SK-N-SH treated with all-trans-retinoic acid at 6 μM for 48 hours (cell line): ENCODE measurements around the gene ERP44.

Experiments used
- ATAC-seq: fragments of 200-7000 bp; cut with Tn5 transposase; 3 replicates; pipeline ENCODE4 v1.9.1; 2020; ENCODE audit warnings: mild to moderate bottlenecking, moderate library complexity
- ARNTL ChIP-seq: fragments of 450-650 bp; formaldehyde crosslinking; IDR thresholded peaks from 2 replicates; pipeline ENCODE4 v1.5.0; 2020; ENCODE audit warnings: low read depth, mild to moderate bottlenecking, moderate library complexity, borderline replicate concordance
- BACH2 ChIP-seq: fragments of 250-450 bp; sonication (Bioruptor Pico); IDR thresholded peaks from 2 replicates; pipeline ENCODE4 v1.9.0; 2021; ENCODE audit warnings: mild to moderate bottlenecking, borderline replicate concordance
- ESRRG ChIP-seq: fragments of 250-450 bp; sonication (Bioruptor Pico); IDR thresholded peaks from 2 replicates; pipeline ENCODE4 v1.6.1; 2021; ENCODE audit warnings: mild to moderate bottlenecking
- GLIS3 ChIP-seq: fragments of 250-450 bp; sonication (Bioruptor Pico); IDR thresholded peaks from 2 replicates; pipeline ENCODE4 v1.5.0; 2020; ENCODE audit warnings: mild to moderate bottlenecking, moderate library complexity
- ISL1 ChIP-seq: fragments of 250-450 bp; sonication (Bioruptor Pico); IDR thresholded peaks from 2 replicates; pipeline ENCODE4 v2.1.2; 2022; ENCODE audit warnings: mild to moderate bottlenecking, moderate library complexity
- OSR1 ChIP-seq: fragments of 250-450 bp; sonication (Bioruptor Pico); IDR thresholded peaks from 2 replicates; pipeline ENCODE4 v1.8.0; 2022; ENCODE audit warnings: moderate library complexity, mild to moderate bottlenecking, inconsistent platforms
- PPARA ChIP-seq: fragments of 250-450 bp; sonication (Bioruptor Pico); IDR thresholded peaks from 2 replicates; pipeline ENCODE4 v1.5.0; 2020; ENCODE audit warnings: mild to moderate bottlenecking, borderline replicate concordance
- RARB ChIP-seq: fragments of 250-450 bp; sonication (Bioruptor Pico); IDR thresholded peaks from 2 replicates; pipeline ENCODE4 v1.8.0; 2021; ENCODE audit warnings: mild to moderate bottlenecking, moderate library complexity
- SNAI2 ChIP-seq: fragments of 250-450 bp; sonication (Bioruptor Pico); IDR thresholded peaks from 2 replicates; pipeline ENCODE4 v1.5.0; 2020; ENCODE audit warnings: mild to moderate bottlenecking, moderate library complexity
- TCF4 ChIP-seq: fragments of 250-450 bp; sonication (Bioruptor Pico); IDR thresholded peaks from 2 replicates; pipeline ENCODE4 v1.8.0; 2021; ENCODE audit warnings: mild to moderate bottlenecking, moderate library complexity, borderline replicate concordance
- TOX ChIP-seq: fragments of 250-450 bp; sonication (Bioruptor Pico); IDR thresholded peaks from 2 replicates; pipeline ENCODE4 v1.8.0; 2021; ENCODE audit warnings: mild to moderate bottlenecking, moderate library complexity, borderline replicate concordance
- ZC3H10 ChIP-seq: fragments of 250-450 bp; sonication (Bioruptor Pico); IDR thresholded peaks from 2 replicates; pipeline ENCODE4 v1.5.1; 2021; ENCODE audit warnings: mild to moderate bottlenecking, moderate library complexity
- ZFP3 ChIP-seq: fragments of 250-450 bp; sonication (Bioruptor Pico); IDR thresholded peaks from 2 replicates; pipeline ENCODE4 v1.5.0; 2020; ENCODE audit warnings: mild to moderate bottlenecking, moderate library complexity
- ZNF565 ChIP-seq: fragments of 450-650 bp; formaldehyde crosslinking; conservative IDR thresholded peaks from 2 replicates; pipeline ENCODE4 v1.5.0; 2020; ENCODE audit warnings: low read depth, mild to moderate bottlenecking, moderate library complexity
- ZNF70 ChIP-seq: fragments of 450-650 bp; formaldehyde crosslinking; IDR thresholded peaks from 2 replicates; pipeline ENCODE4 v1.5.0; 2020; ENCODE audit warnings: mild to moderate bottlenecking, moderate library complexity
- ZNF8 ChIP-seq: fragments of 450-650 bp; formaldehyde crosslinking; IDR thresholded peaks from 2 replicates; pipeline ENCODE4 v1.5.0; 2020; ENCODE audit warnings: mild to moderate bottlenecking, moderate library complexity
- TF ChIP-seq, protein P1 (sequence below): fragments of 250-450 bp; sonication (Bioruptor Pico); IDR thresholded peaks from 2 replicates; pipeline ENCODE4 v1.5.0; 2020; ENCODE audit warnings: mild to moderate bottlenecking, moderate library complexity
- TF ChIP-seq, protein P2 (sequence below): fragments of 250-450 bp; sonication (Bioruptor Pico); IDR thresholded peaks from 2 replicates; pipeline ENCODE4 v1.8.0; 2021; ENCODE audit warnings: low read depth, mild to moderate bottlenecking, moderate library complexity, borderline replicate concordance
- TF ChIP-seq, protein P3 (sequence below): fragments of 250-450 bp; sonication (Bioruptor Pico); IDR thresholded peaks from 2 replicates; pipeline ENCODE4 v1.5.1; 2020; ENCODE audit warnings: low read depth, mild to moderate bottlenecking, moderate library complexity
- TF ChIP-seq, protein P4 (sequence below): fragments of 250-450 bp; sonication (Bioruptor Pico); IDR thresholded peaks from 2 replicates; pipeline ENCODE4 v1.8.0; 2020; ENCODE audit warnings: mild to moderate bottlenecking, moderate library complexity, borderline replicate concordance
- TF ChIP-seq, protein P5 (sequence below): fragments of 250-450 bp; sonication (Bioruptor Pico); IDR thresholded peaks from 2 replicates; pipeline ENCODE4 v1.5.1; 2021; ENCODE audit warnings: mild to moderate bottlenecking, moderate library complexity

Gene ERP44

DNA sequence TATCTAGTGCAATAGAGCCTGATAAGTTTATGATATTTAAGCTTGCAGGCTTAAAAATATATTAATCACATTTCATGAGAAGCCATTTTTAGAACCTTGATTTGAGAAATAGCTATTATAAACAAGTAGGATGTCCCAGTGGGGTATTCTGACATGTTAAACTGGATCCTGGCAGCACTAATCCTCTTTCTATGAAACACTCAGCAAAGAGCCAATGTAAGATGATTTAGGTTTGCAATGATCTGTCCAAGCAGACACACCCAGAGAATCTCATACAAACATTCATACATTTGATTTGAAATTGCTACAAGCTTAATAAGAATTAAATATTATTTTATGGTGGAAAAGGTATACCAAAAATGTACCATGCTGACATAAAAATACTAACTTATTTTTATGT lies 86.5 kb downstream of the ERP44 start:
- TF ChIP-seq RARB = no peak
- TF ChIP-seq BACH2 (CRISPR knock-in tag) = no peak
- no peak for TF ChIP-seq ZNF70 (CRISPR knock-in tag)
- no peak for TF ChIP-seq GLIS3 (CRISPR knock-in tag)
- TF ChIP-seq PPARA (CRISPR knock-in tag) = no peak
- TF ChIP-seq, protein P1, sequence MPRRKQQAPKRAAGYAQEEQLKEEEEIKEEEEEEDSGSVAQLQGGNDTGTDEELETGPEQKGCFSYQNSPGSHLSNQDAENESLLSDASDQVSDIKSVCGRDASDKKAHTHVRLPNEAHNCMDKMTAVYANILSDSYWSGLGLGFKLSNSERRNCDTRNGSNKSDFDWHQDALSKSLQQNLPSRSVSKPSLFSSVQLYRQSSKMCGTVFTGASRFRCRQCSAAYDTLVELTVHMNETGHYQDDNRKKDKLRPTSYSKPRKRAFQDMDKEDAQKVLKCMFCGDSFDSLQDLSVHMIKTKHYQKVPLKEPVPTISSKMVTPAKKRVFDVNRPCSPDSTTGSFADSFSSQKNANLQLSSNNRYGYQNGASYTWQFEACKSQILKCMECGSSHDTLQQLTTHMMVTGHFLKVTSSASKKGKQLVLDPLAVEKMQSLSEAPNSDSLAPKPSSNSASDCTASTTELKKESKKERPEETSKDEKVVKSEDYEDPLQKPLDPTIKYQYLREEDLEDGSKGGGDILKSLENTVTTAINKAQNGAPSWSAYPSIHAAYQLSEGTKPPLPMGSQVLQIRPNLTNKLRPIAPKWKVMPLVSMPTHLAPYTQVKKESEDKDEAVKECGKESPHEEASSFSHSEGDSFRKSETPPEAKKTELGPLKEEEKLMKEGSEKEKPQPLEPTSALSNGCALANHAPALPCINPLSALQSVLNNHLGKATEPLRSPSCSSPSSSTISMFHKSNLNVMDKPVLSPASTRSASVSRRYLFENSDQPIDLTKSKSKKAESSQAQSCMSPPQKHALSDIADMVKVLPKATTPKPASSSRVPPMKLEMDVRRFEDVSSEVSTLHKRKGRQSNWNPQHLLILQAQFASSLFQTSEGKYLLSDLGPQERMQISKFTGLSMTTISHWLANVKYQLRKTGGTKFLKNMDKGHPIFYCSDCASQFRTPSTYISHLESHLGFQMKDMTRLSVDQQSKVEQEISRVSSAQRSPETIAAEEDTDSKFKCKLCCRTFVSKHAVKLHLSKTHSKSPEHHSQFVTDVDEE (CRISPR knock-in tag) = no peak
- no peak for TF ChIP-seq TOX (CRISPR knock-in tag)
- TF ChIP-seq, protein P2, sequence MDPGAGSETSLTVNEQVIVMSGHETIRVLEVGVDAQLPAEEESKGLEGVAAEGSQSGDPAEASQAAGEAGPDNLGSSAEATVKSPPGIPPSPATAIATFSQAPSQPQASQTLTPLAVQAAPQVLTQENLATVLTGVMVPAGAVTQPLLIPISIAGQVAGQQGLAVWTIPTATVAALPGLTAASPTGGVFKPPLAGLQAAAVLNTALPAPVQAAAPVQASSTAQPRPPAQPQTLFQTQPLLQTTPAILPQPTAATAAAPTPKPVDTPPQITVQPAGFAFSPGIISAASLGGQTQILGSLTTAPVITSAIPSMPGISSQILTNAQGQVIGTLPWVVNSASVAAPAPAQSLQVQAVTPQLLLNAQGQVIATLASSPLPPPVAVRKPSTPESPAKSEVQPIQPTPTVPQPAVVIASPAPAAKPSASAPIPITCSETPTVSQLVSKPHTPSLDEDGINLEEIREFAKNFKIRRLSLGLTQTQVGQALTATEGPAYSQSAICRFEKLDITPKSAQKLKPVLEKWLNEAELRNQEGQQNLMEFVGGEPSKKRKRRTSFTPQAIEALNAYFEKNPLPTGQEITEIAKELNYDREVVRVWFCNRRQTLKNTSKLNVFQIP = no peak
- TF ChIP-seq TCF4 (CRISPR knock-in tag) = no peak
- no peak for TF ChIP-seq ARNTL
- ATAC-seq = no peak

DNA sequence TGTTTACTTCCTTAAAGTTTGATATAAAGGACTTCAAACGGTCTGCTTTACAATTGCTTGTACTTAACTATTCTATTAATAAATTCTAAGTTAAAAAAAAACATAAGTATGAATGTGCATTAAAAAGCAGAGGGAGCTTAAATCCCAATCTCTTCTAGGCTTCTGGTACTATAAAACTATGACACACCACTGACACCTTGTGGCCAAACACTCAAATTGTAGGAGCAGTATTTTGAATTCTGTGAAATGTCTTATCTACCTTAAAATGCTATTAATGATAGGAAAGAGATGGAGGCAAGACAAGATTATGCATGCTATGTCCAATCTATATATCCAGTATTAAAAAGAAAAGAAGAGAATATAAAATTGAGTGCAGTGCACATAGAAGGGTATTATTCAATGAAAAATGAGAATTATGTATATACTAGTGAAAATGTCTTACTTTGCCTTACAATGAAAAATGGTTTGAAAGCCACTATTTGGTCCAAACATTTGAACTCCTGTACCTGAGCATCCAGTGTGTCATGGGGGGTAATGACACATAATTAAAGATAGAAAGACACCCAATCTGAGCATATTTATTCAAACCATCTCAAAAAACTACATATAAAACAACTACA lies 87.6 kb downstream of the ERP44 start:
- no peak for TF ChIP-seq ZC3H10 (CRISPR knock-in tag)
- TF ChIP-seq ZFP3 = no peak
- TF ChIP-seq TCF4 (CRISPR knock-in tag) = no peak
- TF ChIP-seq RARB = no peak
- no peak for TF ChIP-seq SNAI2 (CRISPR knock-in tag)
- TF ChIP-seq, protein P3, sequence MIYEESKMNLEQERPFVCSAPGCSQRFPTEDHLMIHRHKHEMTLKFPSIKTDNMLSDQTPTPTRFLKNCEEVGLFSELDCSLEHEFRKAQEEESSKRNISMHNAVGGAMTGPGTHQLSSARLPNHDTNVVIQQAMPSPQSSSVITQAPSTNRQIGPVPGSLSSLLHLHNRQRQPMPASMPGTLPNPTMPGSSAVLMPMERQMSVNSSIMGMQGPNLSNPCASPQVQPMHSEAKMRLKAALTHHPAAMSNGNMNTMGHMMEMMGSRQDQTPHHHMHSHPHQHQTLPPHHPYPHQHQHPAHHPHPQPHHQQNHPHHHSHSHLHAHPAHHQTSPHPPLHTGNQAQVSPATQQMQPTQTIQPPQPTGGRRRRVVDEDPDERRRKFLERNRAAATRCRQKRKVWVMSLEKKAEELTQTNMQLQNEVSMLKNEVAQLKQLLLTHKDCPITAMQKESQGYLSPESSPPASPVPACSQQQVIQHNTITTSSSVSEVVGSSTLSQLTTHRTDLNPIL (CRISPR knock-in tag) = no peak
- TF ChIP-seq, protein P4, sequence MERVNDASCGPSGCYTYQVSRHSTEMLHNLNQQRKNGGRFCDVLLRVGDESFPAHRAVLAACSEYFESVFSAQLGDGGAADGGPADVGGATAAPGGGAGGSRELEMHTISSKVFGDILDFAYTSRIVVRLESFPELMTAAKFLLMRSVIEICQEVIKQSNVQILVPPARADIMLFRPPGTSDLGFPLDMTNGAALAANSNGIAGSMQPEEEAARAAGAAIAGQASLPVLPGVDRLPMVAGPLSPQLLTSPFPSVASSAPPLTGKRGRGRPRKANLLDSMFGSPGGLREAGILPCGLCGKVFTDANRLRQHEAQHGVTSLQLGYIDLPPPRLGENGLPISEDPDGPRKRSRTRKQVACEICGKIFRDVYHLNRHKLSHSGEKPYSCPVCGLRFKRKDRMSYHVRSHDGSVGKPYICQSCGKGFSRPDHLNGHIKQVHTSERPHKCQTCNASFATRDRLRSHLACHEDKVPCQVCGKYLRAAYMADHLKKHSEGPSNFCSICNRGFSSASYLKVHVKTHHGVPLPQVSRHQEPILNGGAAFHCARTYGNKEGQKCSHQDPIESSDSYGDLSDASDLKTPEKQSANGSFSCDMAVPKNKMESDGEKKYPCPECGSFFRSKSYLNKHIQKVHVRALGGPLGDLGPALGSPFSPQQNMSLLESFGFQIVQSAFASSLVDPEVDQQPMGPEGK (CRISPR knock-in tag) = no peak
- no peak for TF ChIP-seq ISL1
- TF ChIP-seq, all 23 proteins: peak for 0
- ATAC-seq = no peak

DNA sequence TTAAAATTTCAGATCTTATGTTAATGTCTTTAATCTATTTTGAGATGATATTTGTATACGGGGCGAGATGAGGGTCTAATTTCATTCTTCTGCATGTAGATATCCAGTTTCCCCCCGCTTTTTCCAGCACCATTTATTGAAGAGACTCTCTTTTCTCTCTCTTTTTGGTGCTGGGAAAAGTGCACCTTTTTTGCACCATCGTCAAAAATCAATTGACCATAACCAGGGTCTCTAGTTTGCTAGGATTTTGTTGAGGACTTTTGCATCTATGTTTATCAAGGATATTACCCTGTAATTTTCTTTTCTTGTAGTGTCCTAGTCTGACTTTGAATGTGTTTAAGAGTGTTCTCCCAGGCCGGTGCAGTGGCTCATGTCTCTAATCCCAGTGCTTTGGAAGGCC lies 99.0 kb downstream of the ERP44 start:
- no peak for ATAC-seq
- TF ChIP-seq, protein P5, sequence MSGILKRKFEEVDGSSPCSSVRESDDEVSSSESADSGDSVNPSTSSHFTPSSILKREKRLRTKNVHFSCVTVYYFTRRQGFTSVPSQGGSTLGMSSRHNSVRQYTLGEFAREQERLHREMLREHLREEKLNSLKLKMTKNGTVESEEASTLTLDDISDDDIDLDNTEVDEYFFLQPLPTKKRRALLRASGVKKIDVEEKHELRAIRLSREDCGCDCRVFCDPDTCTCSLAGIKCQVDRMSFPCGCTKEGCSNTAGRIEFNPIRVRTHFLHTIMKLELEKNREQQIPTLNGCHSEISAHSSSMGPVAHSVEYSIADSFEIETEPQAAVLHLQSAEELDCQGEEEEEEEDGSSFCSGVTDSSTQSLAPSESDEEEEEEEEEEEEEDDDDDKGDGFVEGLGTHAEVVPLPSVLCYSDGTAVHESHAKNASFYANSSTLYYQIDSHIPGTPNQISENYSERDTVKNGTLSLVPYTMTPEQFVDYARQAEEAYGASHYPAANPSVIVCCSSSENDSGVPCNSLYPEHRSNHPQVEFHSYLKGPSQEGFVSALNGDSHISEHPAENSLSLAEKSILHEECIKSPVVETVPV (CRISPR knock-in tag) = no peak
- TF ChIP-seq, protein P3 (CRISPR knock-in tag) = no peak
- TF ChIP-seq ZNF565 (CRISPR knock-in tag) (no peak), ZFP3 (no peak), ESRRG (CRISPR knock-in tag) (no peak), GLIS3 (CRISPR knock-in tag) (no peak), ZC3H10 (CRISPR knock-in tag) (no peak), ZNF8 (no peak), ARNTL (no peak), ZNF70 (CRISPR knock-in tag) (no peak), BACH2 (CRISPR knock-in tag) (no peak), OSR1 (CRISPR knock-in tag) (no peak), PPARA (CRISPR knock-in tag) (no peak)
- TF ChIP-seq, protein P1 (CRISPR knock-in tag) = no peak
- TF ChIP-seq, protein P2 = no peak
